ENCODE data around the gene MEGF8.

The MEGF8 gene

GRCh38 chr19:42356686-42357085 lies 31.3 kb downstream of the MEGF8 start:
- no peak for DNase-seq (ENCODE audit: low read depth in 2 of 2)

GRCh38 chr19:42357290-42357689 lies 31.9 kb downstream of the MEGF8 start:
- no peak for DNase-seq (ENCODE audit: low read depth in 2 of 2)

- no peak for DNase-seq (ENCODE audit: low read depth in 2 of 2)
Measured at GRCh38 chr19:42360787-42361544, 35.5 kb downstream of the MEGF8 start.

- no peak for DNase-seq (ENCODE audit: low read depth in 2 of 2)
Measured at GRCh38 chr19:42361545-42361910, 36.1 kb downstream of the MEGF8 start.

GRCh38 chr19:42362342-42362741 lies 36.9 kb downstream of the MEGF8 start:
- DNase-seq (ENCODE audit: low read depth in 2 of 2), result no peak

- DNase-seq (ENCODE audit: low read depth in 2 of 2), result no peak
Measured at GRCh38 chr19:42362891-42363440, 37.5 kb downstream of the MEGF8 start.

GRCh38 chr19:42363614-42364346 lies 38.3 kb downstream of the MEGF8 start:
- DNase-seq (ENCODE audit: low read depth in 2 of 2), result no peak

- DNase-seq (ENCODE audit: low read depth in 2 of 2), result no peak
Measured at GRCh38 chr19:42366673-42367072, 41.2 kb downstream of the MEGF8 start.

- DNase-seq (ENCODE audit: low read depth in 2 of 2), result no peak
Measured at GRCh38 chr19:42367929-42368328, 42.5 kb downstream of the MEGF8 start.

- DNase-seq (ENCODE audit: low read depth in 2 of 2), result no peak
Measured at GRCh38 chr19:42368360-42368759, 42.9 kb downstream of the MEGF8 start.

GRCh38 chr19:42368765-42369164 lies 43.3 kb downstream of the MEGF8 start:
- no peak for DNase-seq (ENCODE audit: low read depth in 2 of 2)

- no peak for DNase-seq (ENCODE audit: low read depth in 2 of 2)
Measured at GRCh38 chr19:42369433-42370067, 44.1 kb downstream of the MEGF8 start.

- DNase-seq (ENCODE audit: low read depth in 2 of 2), result no peak
Measured at GRCh38 chr19:42370068-42370520, 44.7 kb downstream of the MEGF8 start.

GRCh38 chr19:42370626-42371175 lies 45.3 kb downstream of the MEGF8 start:
- DNase-seq (ENCODE audit: low read depth in 2 of 2), result no peak

GRCh38 chr19:42374826-42375376 lies 49.5 kb downstream of the MEGF8 start:
- no peak for DNase-seq (ENCODE audit: low read depth in 2 of 2)

- DNase-seq (ENCODE audit: low read depth in 2 of 2), result no peak
Measured at GRCh38 chr19:42375415-42376176, 50.2 kb downstream of the MEGF8 start.

GRCh38 chr19:42376177-42376555 lies 50.7 kb downstream of the MEGF8 start:
- DNase-seq (ENCODE audit: low read depth in 2 of 2), result no peak

GRCh38 chr19:42378225-42379215 lies 53.1 kb downstream of the MEGF8 start:
- no peak for DNase-seq (ENCODE audit: low read depth in 2 of 2)

GRCh38 chr19:42380155-42380554 lies 54.7 kb downstream of the MEGF8 start:
- no peak for DNase-seq (ENCODE audit: low read depth in 2 of 2)

Data from fibroblast of skin of left quadriceps (primary cell).